ENCODE results near the gene ATL2.

DNA sequence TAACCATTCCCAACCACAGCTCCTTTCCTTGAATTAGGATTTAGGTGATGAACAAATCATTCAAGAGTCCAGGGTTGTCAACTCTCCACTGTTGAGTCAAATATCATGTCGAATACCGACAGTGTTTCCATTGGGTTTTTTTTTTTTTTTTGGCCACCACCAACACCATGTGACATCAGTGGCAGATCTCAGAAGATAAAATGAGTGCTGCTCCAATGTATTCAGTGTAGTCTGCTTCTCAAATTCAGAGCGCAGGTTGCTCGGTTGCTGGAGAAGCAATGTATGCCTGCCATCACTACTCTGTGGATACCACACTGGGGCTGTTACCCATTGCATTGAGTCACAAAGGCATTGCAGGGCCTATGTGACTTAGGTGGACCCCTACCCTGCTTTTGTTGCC, 10.8 kb upstream of the ATL2 start:
- TF ChIP-seq, protein P1, sequence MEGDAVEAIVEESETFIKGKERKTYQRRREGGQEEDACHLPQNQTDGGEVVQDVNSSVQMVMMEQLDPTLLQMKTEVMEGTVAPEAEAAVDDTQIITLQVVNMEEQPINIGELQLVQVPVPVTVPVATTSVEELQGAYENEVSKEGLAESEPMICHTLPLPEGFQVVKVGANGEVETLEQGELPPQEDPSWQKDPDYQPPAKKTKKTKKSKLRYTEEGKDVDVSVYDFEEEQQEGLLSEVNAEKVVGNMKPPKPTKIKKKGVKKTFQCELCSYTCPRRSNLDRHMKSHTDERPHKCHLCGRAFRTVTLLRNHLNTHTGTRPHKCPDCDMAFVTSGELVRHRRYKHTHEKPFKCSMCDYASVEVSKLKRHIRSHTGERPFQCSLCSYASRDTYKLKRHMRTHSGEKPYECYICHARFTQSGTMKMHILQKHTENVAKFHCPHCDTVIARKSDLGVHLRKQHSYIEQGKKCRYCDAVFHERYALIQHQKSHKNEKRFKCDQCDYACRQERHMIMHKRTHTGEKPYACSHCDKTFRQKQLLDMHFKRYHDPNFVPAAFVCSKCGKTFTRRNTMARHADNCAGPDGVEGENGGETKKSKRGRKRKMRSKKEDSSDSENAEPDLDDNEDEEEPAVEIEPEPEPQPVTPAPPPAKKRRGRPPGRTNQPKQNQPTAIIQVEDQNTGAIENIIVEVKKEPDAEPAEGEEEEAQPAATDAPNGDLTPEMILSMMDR (IDR thresholded peaks at IDR 0.05), result no peak
- TF ChIP-seq POLR2AphosphoS5 (IDR thresholded peaks at IDR 0.05), result no peak
- TF ChIP-seq POLR2A (IDR thresholded peaks at IDR 0.05), result no peak
- no peak for TF ChIP-seq EP300 (IDR thresholded peaks at IDR 0.05)

Data from gastroesophageal sphincter (tissue), 3 donors.